ENCODE results near the gene IFI6. TPM values are rescaled to one million over a fixed set of nuclear protein-coding genes. Genes with fewer than 3 reads are reported as not detected.

IFI6 gene
- total and polyA plus RNA-seq, 2 of the 8 experiments (the other 6 are each of a cell fraction or from before 2014, with no cell fraction given) = 6.1 to 13.2 TPM

DNA sequence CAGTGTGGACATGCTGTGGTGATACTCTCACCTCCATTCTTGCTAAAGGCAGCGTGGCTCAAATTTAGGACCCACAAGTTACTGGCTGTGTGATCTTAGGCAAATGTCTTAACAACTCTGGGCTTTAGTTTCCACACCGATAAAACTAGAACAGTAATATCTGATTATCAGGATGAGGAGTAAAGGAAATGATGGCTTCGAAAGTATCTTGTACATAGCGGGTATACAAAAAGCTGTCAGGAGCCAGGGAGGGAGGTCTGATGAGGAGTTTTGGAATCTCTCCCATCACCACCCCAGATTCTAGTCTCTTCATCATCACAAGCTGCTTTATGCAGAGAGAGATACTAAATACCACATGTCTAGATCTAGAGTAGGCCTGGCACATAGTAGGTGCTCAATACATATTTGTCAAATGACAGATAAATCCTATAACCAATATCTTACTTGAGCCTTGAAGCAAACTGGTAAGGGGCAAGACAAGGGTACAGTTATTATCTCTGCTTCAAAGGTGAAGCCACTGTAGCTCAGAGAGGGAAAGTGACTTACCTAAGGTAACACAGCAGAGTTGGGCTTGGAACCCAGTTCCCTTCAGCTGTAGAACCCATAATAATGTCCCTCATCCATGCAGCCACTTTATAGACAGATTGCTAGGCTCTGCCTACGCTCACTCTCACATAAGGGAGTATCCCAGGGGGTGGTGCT is 27.5 kb downstream of the IFI6 start (continued):
- no peak for TF ChIP-seq EGR1 (IDR thresholded peaks at IDR 0.05; ENCODE audit: borderline replicate concordance, low read depth, low read length)

Data from H1 (cell line).